ENCODE results near the gene WWC2.

The WWC2 gene

GRCh38 chr4:183071222-183071621 lies 27.8 kb upstream of the WWC2 start:
- Histone ChIP-seq H3K27ac (no peak overlapping the region), H3K36me3 (no peaks in the 10 kb centered on the region), H3K27me3 (ENCODE audit: insufficient read depth, low read depth, severe bottlenecking) (no peaks in the 10 kb centered on the region), H3K4me3 (ENCODE audit: low read depth, low read length) (no peak overlapping the region), H3K9me3 (ENCODE audit: severe bottlenecking) (peaks cover 10% of the 10 kb centered on the region)
- no peak for DNase-seq
- TF ChIP-seq, protein P1, sequence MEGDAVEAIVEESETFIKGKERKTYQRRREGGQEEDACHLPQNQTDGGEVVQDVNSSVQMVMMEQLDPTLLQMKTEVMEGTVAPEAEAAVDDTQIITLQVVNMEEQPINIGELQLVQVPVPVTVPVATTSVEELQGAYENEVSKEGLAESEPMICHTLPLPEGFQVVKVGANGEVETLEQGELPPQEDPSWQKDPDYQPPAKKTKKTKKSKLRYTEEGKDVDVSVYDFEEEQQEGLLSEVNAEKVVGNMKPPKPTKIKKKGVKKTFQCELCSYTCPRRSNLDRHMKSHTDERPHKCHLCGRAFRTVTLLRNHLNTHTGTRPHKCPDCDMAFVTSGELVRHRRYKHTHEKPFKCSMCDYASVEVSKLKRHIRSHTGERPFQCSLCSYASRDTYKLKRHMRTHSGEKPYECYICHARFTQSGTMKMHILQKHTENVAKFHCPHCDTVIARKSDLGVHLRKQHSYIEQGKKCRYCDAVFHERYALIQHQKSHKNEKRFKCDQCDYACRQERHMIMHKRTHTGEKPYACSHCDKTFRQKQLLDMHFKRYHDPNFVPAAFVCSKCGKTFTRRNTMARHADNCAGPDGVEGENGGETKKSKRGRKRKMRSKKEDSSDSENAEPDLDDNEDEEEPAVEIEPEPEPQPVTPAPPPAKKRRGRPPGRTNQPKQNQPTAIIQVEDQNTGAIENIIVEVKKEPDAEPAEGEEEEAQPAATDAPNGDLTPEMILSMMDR (IDR thresholded peaks at IDR 0.05; ENCODE audit: low read depth, low read length): no peak

- no peak for DNase-seq
- TF ChIP-seq, protein P1 (IDR thresholded peaks at IDR 0.05; ENCODE audit: low read depth, low read length): no peak
Measured at GRCh38 chr4:183072176-183072575, 26.9 kb upstream of the WWC2 start.

GRCh38 chr4:183073838-183074145 lies 25.3 kb upstream of the WWC2 start:
- H3K4me3 ChIP-seq (ENCODE audit: low read depth, low read length): no peak overlapping the region
- no peak overlapping the region for H3K27ac ChIP-seq
- TF ChIP-seq, protein P1 (IDR thresholded peaks at IDR 0.05; ENCODE audit: low read depth, low read length): no peak
- no peak for DNase-seq
- no peaks in the 10 kb centered on the region for H3K27me3 ChIP-seq (ENCODE audit: insufficient read depth, low read depth, severe bottlenecking)
- peaks cover 10% of the 10 kb centered on the region for H3K9me3 ChIP-seq (ENCODE audit: severe bottlenecking)
- no peaks in the 10 kb centered on the region for H3K36me3 ChIP-seq

More at GRCh38 chr4:183072176-183072575, 26.9 kb upstream of the WWC2 start:
- no peak overlapping the region for H3K4me3 ChIP-seq (ENCODE audit: low read depth, low read length)
- H3K9me3 ChIP-seq (ENCODE audit: severe bottlenecking): peaks cover 10% of the 10 kb centered on the region
- H3K36me3 ChIP-seq: no peaks in the 10 kb centered on the region
- H3K27ac ChIP-seq: no peak overlapping the region
- no peaks in the 10 kb centered on the region for H3K27me3 ChIP-seq (ENCODE audit: insufficient read depth, low read depth, severe bottlenecking)

DNA sequence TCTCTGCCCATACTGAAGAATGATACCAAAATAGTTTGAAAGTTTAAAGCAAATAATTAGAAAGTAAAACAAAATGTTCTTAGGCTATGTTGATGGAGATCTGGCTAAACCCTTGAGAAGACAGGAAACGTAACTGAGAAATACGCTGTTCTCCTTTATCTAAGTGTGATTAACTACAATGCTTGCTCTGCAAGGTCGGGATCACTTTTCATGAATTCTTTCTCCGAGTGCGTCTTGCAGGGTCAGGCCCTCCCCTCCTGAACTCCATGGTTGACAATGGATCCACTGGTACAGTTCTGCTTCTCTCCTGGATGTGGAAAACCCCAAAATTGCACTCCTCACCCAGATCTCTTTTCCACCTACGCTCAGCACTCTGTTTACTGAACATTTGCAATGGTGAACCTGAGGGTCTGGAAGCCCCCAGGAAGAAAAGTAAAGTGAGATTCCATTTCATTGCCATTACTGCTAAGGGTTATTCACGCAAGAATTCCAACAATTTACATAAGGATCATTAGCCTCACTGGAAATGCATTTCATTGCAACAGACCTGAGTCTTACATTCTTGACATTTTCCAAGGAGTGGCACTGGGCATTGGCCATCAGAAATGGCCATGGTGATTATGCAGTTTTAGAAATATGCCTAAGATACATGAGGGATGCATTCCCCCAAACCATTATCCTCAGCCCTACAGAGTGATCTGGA lies 24.6 kb upstream of the WWC2 start:
- peaks cover 10% of the 10 kb centered on the region for H3K9me3 ChIP-seq (ENCODE audit: severe bottlenecking)
- H3K27ac ChIP-seq: no peak overlapping the region
- no peaks in the 10 kb centered on the region for H3K36me3 ChIP-seq
- no peaks in the 10 kb centered on the region for H3K27me3 ChIP-seq (ENCODE audit: insufficient read depth, low read depth, severe bottlenecking)
- no peak for DNase-seq
- TF ChIP-seq, protein P1 (IDR thresholded peaks at IDR 0.05; ENCODE audit: low read depth, low read length): no peak
- H3K4me3 ChIP-seq (ENCODE audit: low read depth, low read length): no peak overlapping the region

GRCh38 chr4:183078634-183079033 lies 20.4 kb upstream of the WWC2 start:
- H3K36me3 ChIP-seq: no peaks in the 10 kb centered on the region
- no peak overlapping the region for H3K4me3 ChIP-seq (ENCODE audit: low read depth, low read length)
- no peaks in the 10 kb centered on the region for H3K27me3 ChIP-seq (ENCODE audit: insufficient read depth, low read depth, severe bottlenecking)
- no peak for DNase-seq
- H3K9me3 ChIP-seq (ENCODE audit: severe bottlenecking): no peaks in the 10 kb centered on the region
- no peak overlapping the region for H3K27ac ChIP-seq
- TF ChIP-seq, protein P1 (IDR thresholded peaks at IDR 0.05; ENCODE audit: low read depth, low read length): no peak
